HepG2 (cell line): ENCODE data around the gene KRT77. TPM values are rescaled to one million over a fixed set of nuclear protein-coding genes. Genes with fewer than 3 reads are reported as not detected.

Source experiments
- ATAC-seq: fragments of 200-7000 bp; cut with Tn5 transposase; 3 replicates; pipeline ENCODE4 v1.9.1; 2020; ENCODE audit warnings: mild to moderate bottlenecking, moderate library complexity
- BruUV-seq: library from RNA; stranded (reverse); fragments of 400-500 nt; replicated peaks from 2 replicates; lab custom pipeline; 2021; lab: Mats Ljungman, UMichigan
- CTCF ChIA-PET: fragments of 300-600 bp; formaldehyde crosslinking; extraction: SDS; loops from one replicate; lab custom pipeline; 2021; ENCODE audit warnings: low total read pairs, inconsistent platforms, low intra/inter-chr PET ratio; lab: Yijun Ruan, JAX
- POLR2A ChIA-PET: fragments of 350-600 bp; sonication (Branson Sonifier 250); formaldehyde crosslinking; loops from one replicate; lab custom pipeline; 2020; ENCODE audit warnings: antibody characterized with exemption, inconsistent platforms; lab: Yijun Ruan, JAX
- DNase-seq: peaks from one replicate; pipeline ENCODE4 v3.0.0-alpha.2; 2015; ENCODE audit warnings: low spot score
- FAIRE-seq: peaks from 3 replicates; lab custom pipeline; 2011; peaks lifted over from hg19 to GRCh38; lab: Jason Lieb, UNC
- H2AFZ ChIP-seq: one replicate; pipeline ENCODE4 v1.6.1; 2011; ENCODE audit warnings: low read length, inconsistent platforms
- H3K27ac ChIP-seq: fragments of 300-600 bp; 3 replicates; pipeline ENCODE4 v1.8.0; 2011; ENCODE audit warnings: mixed run types, mild to moderate bottlenecking, mixed read lengths, low read length, inconsistent platforms; ENCODE audit not compliant: insufficient read depth; ENCODE audit errors: extremely low read length
- H3K27me3 ChIP-seq, 2 experiments: fragments of 200-600 bp in 1 of 2; 2 replicates in 1 of 2; 3 replicates in 1 of 2; pipeline versions ENCODE4 v1.6.0 to v1.8.0; 2011; ENCODE audit warnings: low read length in 2 of 2, mild to moderate bottlenecking in 2 of 2, moderate library complexity in 2 of 2, inconsistent platforms in 1 of 2; ENCODE audit not compliant: insufficient read depth in 2 of 2, control insufficient read depth in 1 of 2
- H3K36me3 ChIP-seq, 2 experiments: fragments of 200-600 bp in 1 of 2; replicated peaks in 1 of 2; 2 replicates in 1 of 2; 3 replicates in 1 of 2; pipeline versions ENCODE4 v1.5.1 to v1.8.0; 2011; ENCODE audit warnings: low read length in 2 of 2, inconsistent platforms in 1 of 2; ENCODE audit not compliant: insufficient read depth in 2 of 2, control insufficient read depth in 1 of 2
- H3K4me1 ChIP-seq: 2 replicates; pipeline ENCODE4 v1.5.1; 2012; ENCODE audit warnings: low read length, inconsistent platforms; ENCODE audit not compliant: insufficient read depth
- H3K4me2 ChIP-seq: 2 replicates; pipeline ENCODE4 v1.6.0; 2011; ENCODE audit warnings: low read depth, low read length, inconsistent platforms
- H3K4me3 ChIP-seq, 3 experiments: fragments of 200-600 bp in 1 of 3; sonication (generic), shearing (Covaris generic) in 1 of 3; replicated peaks in 1 of 3; 2 replicates each; pipeline ENCODE4 v1.5.1; 2011 to 2016; ENCODE audit warnings: low read length in 3 of 3, inconsistent platforms in 2 of 3, low read depth in 2 of 3, mild to moderate bottlenecking in 2 of 3, control low read depth in 1 of 3, mixed read lengths in 1 of 3; ENCODE audit not compliant: insufficient read depth in 1 of 3
- H3K79me2 ChIP-seq: one replicate; pipeline ENCODE4 v1.6.1; 2011; ENCODE audit warnings: low read length, inconsistent platforms; ENCODE audit not compliant: insufficient read depth
- H3K9ac ChIP-seq: 2 replicates; pipeline ENCODE4 v1.6.0; 2011; ENCODE audit warnings: mild to moderate bottlenecking, low read depth, low read length, inconsistent platforms; ENCODE audit not compliant: insufficient read depth
- H3K9me3 ChIP-seq: 2 replicates; pipeline ENCODE4 v1.5.1; 2012; ENCODE audit warnings: mild to moderate bottlenecking, low read length
- H4K20me1 ChIP-seq: 2 replicates; pipeline ENCODE4 v1.6.0; 2011; ENCODE audit warnings: inconsistent platforms, mild to moderate bottlenecking, low read length, moderate library complexity; ENCODE audit not compliant: insufficient read depth
- ATAD3A ChIP-seq: sonication (generic); formaldehyde crosslinking; IDR thresholded peaks from 2 replicates; pipeline ENCODE4 v1.4.0; 2020; ENCODE audit warnings: missing genetic modification reagents
- CEBPB ChIP-seq: IDR thresholded peaks from 2 replicates; pipeline ENCODE4 v1.6.1; 2011; ENCODE audit warnings: low read depth, low read length, improper control_type of control experiment, borderline replicate concordance
- JARID2 ChIP-seq: sonication (generic); formaldehyde crosslinking; IDR thresholded peaks from 2 replicates; pipeline ENCODE4 v1.8.1; 2023; ENCODE audit warnings: missing genetic modification reagents, inconsistent platforms; ENCODE audit not compliant: insufficient replicate concordance
- MAF1 ChIP-seq: sonication (generic); formaldehyde crosslinking; IDR thresholded peaks from 2 replicates; pipeline ENCODE4 v1.5.0; 2020; ENCODE audit warnings: missing genetic modification reagents, borderline replicate concordance
- POGK ChIP-seq: sonication (generic); formaldehyde crosslinking; conservative IDR thresholded peaks from 2 replicates; pipeline ENCODE4 v1.8.0; 2022; ENCODE audit warnings: mild to moderate bottlenecking, moderate library complexity, missing genetic modification reagents
- RXRB ChIP-seq: IDR thresholded peaks from 2 replicates; pipeline ENCODE4 v1.6.1; 2016; ENCODE audit warnings: borderline replicate concordance, missing genetic modification reagents, missing compliant biosample characterization
- SNRNP70 ChIP-seq: fragments of 200-400 bp; formaldehyde crosslinking; IDR thresholded peaks from 2 replicates; pipeline ENCODE4 v1.6.1; 2017; ENCODE audit warnings: mild to moderate bottlenecking, low read depth, low read length, moderate library complexity
- STAT6 ChIP-seq: sonication (generic); formaldehyde crosslinking; IDR thresholded peaks from 2 replicates; pipeline ENCODE4 v1.4.0; 2020; ENCODE audit warnings: missing genetic modification reagents, mild to moderate bottlenecking, borderline replicate concordance
- ZC3H4 ChIP-seq: sonication (generic); formaldehyde crosslinking; IDR thresholded peaks from 2 replicates; pipeline ENCODE4 v1.4.0; 2020; ENCODE audit warnings: missing genetic modification reagents, borderline replicate concordance
- ZNF343 ChIP-seq: sonication (generic); formaldehyde crosslinking; IDR thresholded peaks from 2 replicates; pipeline ENCODE4 v1.4.0; 2020; ENCODE audit warnings: mild to moderate bottlenecking, missing genetic modification reagents
- ZNF382 ChIP-seq: sonication (generic); formaldehyde crosslinking; IDR thresholded peaks from 2 replicates; pipeline ENCODE4 v1.5.0; 2020; ENCODE audit warnings: missing genetic modification reagents, mild to moderate bottlenecking, borderline replicate concordance
- ZNF704 ChIP-seq: sonication (generic); formaldehyde crosslinking; IDR thresholded peaks from 2 replicates; pipeline ENCODE4 v1.8.1; 2023; ENCODE audit warnings: mild to moderate bottlenecking, inconsistent platforms, moderate library complexity, missing genetic modification reagents, borderline replicate concordance
- WGBS: methylation state at CpG from one replicate; pipeline ENCODE4 v1.1.6; 2017; ENCODE audit warnings: low lambda C conversion rate; 5-methylcytosine and 5-hydroxymethylcytosine counted together
- in situ Hi-C: cut with HindIII; loops from 2 replicates; pipeline ENCODE4 v1.10.0; 2017; ENCODE audit warnings: low pct_unique_long_range_greater_than_20kb; ENCODE audit not compliant: extremely low pct_ligation_motif_present
- intact Hi-C: fragments of 100-400 bp; cut with micrococcal nuclease; formaldehyde crosslinking; loops from one replicate; pipeline ENCODE4 v1.10.0; 2022; ENCODE audit not compliant: unreplicated experiment
- polyA plus RNA-seq, 8 experiments: library from polyadenylated mRNA; depleted of rRNA in 3 of 8; stranded (reverse) in 7 of 8; unstranded in 1 of 8; fragments of >200 nt; fragmentation: Illumina TruSeq in 4 of 8; extraction: Trizol in 4 of 8; gene quantifications; 2 replicates each; pipeline versions ENCODE4 v1.2.1 to v1.2.3, GENCODE V29; 2011 to 2016; ENCODE audit warnings: low read depth in 4 of 8, missing spikeins in 1 of 8, mixed read lengths in 1 of 8; ENCODE audit not compliant: insufficient read depth in 1 of 8
- total RNA-seq, 5 experiments: library from RNA; depleted of rRNA; stranded (reverse); fragments of >200 nt; fragmentation: Illumina TruSeq; extraction: Trizol; gene quantifications; 2 replicates each; pipeline ENCODE4 v1.2.3, GENCODE V29; 2016; ENCODE audit warnings: low read depth in 1 of 5

Gene KRT77
- total and polyA plus RNA-seq, 2 of the 13 experiments (the other 11 are each of a cell fraction or from before 2014, with no cell fraction given) = not detected

GRCh38 chr12:52677126-52677525 lies 26.2 kb downstream of the KRT77 start:
- BruUV-seq = no TSS peak
- ATAC-seq (no peak), FAIRE-seq (no peak), DNase-seq (no peak)
- H3K27me3 ChIP-seq = peaks cover 0 to 29% of the 10 kb centered on the region in 2 experiments; a peak in 2 of 5 replicates
- TF ChIP-seq MAF1 (no peak), JARID2 (no peak), POGK (no peak), ZNF343 (CRISPR knock-in tag) (no peak), ZC3H4 (CRISPR knock-in tag) (no peak), ZNF704 (CRISPR knock-in tag) (no peak), ZNF382 (CRISPR knock-in tag) (no peak), ATAD3A (CRISPR knock-in tag) (no peak), RXRB (CRISPR knock-in tag) (no peak), CEBPB (no peak), STAT6 (CRISPR knock-in tag) (no peak), SNRNP70 (no peak)
- no peak overlapping the region for H3K4me2 ChIP-seq
- no peak overlapping the region for H2AFZ ChIP-seq
- H3K4me3 ChIP-seq = no peak overlapping the region
- H3K36me3 ChIP-seq = no peaks in the 10 kb centered on the region
- WGBS = 0% methylated on average over 5 of the region's 5 CpGs
- no peaks in the 10 kb centered on the region for H4K20me1 ChIP-seq
- ChIA-PET POLR2A (no interaction called here), CTCF (no interaction called here)
- H3K9ac ChIP-seq = no peak overlapping the region
- no peaks in the 10 kb centered on the region for H3K79me2 ChIP-seq
- in situ Hi-C loops (loop anchor here (25.0 kb wide), 1 partner anchor 310 kb away; no protein-coding TSS in a partner anchor), intact Hi-C loops (no loop called here)
- no peak overlapping the region for H3K27ac ChIP-seq
- no peaks in the 10 kb centered on the region for H3K9me3 ChIP-seq
- no peaks in the 10 kb centered on the region for H3K4me1 ChIP-seq
